ENCODE measurements around the gene RNU4-1. TPM values are rescaled to one million over a fixed set of nuclear protein-coding genes. Genes with fewer than 3 reads are reported as not detected.
A peak's percentile ranks its signal among the peaks of the same experiment; 100 is the strongest.

The RNU4-1 gene
- total RNA-seq, 1 donor from 2014 or later = 2,088 TPM

GRCh38 chr12:120324841-120325417, 31.9 kb upstream of the RNU4-1 start:
- no peak for TF ChIP-seq CTCF (IDR thresholded peaks at IDR 0.05; ENCODE audit: borderline replicate concordance)
- Histone ChIP-seq H3K9me3 (replicated peaks) (no peaks in the 10 kb centered on the region), H3K4me3 (peak overlapping the region; percentile 77), H3K27me3 (ENCODE audit: low read depth) (no peaks in the 10 kb centered on the region), H3K27ac (replicated peaks) (no peak overlapping the region), H3K4me1 (peaks cover 7% of the 10 kb centered on the region), H3K36me3 (no peaks in the 10 kb centered on the region)
- intact Hi-C loops (cut with micrococcal nuclease) = no loop called here
- DNase-seq = no peak

- intact Hi-C loops (cut with micrococcal nuclease) = no loop called here
- DNase-seq = no peak
- H3K36me3 ChIP-seq = no peaks in the 10 kb centered on the region
- H3K9me3 ChIP-seq (replicated peaks) = no peaks in the 10 kb centered on the region
- H3K4me1 ChIP-seq = peaks cover 7% of the 10 kb centered on the region
- no peak overlapping the region for H3K4me3 ChIP-seq
- H3K27ac ChIP-seq (replicated peaks) = no peak overlapping the region
- no peak for TF ChIP-seq CTCF (IDR thresholded peaks at IDR 0.05; ENCODE audit: borderline replicate concordance)
- H3K27me3 ChIP-seq (ENCODE audit: low read depth) = no peaks in the 10 kb centered on the region
These were observed 30.7 kb upstream of the RNU4-1 start for GRCh38 chr12:120323772-120324171.

GRCh38 chr12:120321382-120322202, 28.6 kb upstream of the RNU4-1 start:
- no peak overlapping the region for H3K4me3 ChIP-seq
- no peak overlapping the region for H3K27ac ChIP-seq (replicated peaks)
- no peaks in the 10 kb centered on the region for H3K9me3 ChIP-seq (replicated peaks)
- DNase-seq = no peak
- no peaks in the 10 kb centered on the region for H3K36me3 ChIP-seq
- peaks cover 15% of the 10 kb centered on the region for H3K4me1 ChIP-seq
- intact Hi-C loops (cut with micrococcal nuclease) = no loop called here
- TF ChIP-seq CTCF (IDR thresholded peaks at IDR 0.05; ENCODE audit: borderline replicate concordance) = no peak
- no peaks in the 10 kb centered on the region for H3K27me3 ChIP-seq (ENCODE audit: low read depth)

- peak; percentile 65 for TF ChIP-seq CTCF (IDR thresholded peaks at IDR 0.05; ENCODE audit: borderline replicate concordance)
These were observed 24.4 kb upstream of the RNU4-1 start for GRCh38 chr12:120317224-120318105.

GRCh38 chr12:120316798-120317223, 23.8 kb upstream of the RNU4-1 start:
- intact Hi-C loops (cut with micrococcal nuclease) = no loop called here
- TF ChIP-seq CTCF (IDR thresholded peaks at IDR 0.05; ENCODE audit: borderline replicate concordance) = no peak
- Histone ChIP-seq H3K4me1 (peaks cover 10% of the 10 kb centered on the region), H3K4me3 (peak overlapping the region; percentile 75), H3K9me3 (replicated peaks) (no peaks in the 10 kb centered on the region), H3K27ac (replicated peaks) (peak overlapping the region; percentile 88), H3K27me3 (ENCODE audit: low read depth) (no peaks in the 10 kb centered on the region), H3K36me3 (no peaks in the 10 kb centered on the region)
- DNase-seq = no peak

More at GRCh38 chr12:120317224-120318105, 24.4 kb upstream of the RNU4-1 start:
- intact Hi-C loops (cut with micrococcal nuclease) = no loop called here
- no peaks in the 10 kb centered on the region for H3K9me3 ChIP-seq (replicated peaks)
- DNase-seq = peak; percentile 99
- peaks cover 10% of the 10 kb centered on the region for H3K4me1 ChIP-seq
- H3K36me3 ChIP-seq = no peaks in the 10 kb centered on the region
- H3K27me3 ChIP-seq (ENCODE audit: low read depth) = no peaks in the 10 kb centered on the region
- H3K27ac ChIP-seq (replicated peaks) = peak overlapping the region; percentile 88
- H3K4me3 ChIP-seq = peak overlapping the region; percentile 75

Measured in left ventricle myocardium inferior (tissue), 1 donor.